Thyroid gland (tissue), 4 donors: Measurements from ENCODE around the gene NUP88. TPM values are rescaled to one million over a fixed set of nuclear protein-coding genes. Genes with fewer than 3 reads are reported as not detected.

Experiments used
- DNase-seq, 2 donors: peaks; one replicate each; pipeline ENCODE4 v3.0.0-alpha.2; 2019
- H3K27ac ChIP-seq, 3 donors: fragments of 200-600 bp; sonication (generic); 1 replicate in 2 of 3; 2 replicates in 1 of 3; pipeline ENCODE4 v1.5.1; 2016 to 2019; ENCODE audit warnings: mild to moderate bottlenecking in 1 of 3, moderate library complexity in 1 of 3
- H3K27me3 ChIP-seq: fragments of 200-600 bp; sonication (generic); one replicate; pipeline ENCODE4 v1.5.1; 2019
- H3K36me3 ChIP-seq, 2 donors: fragments of 200-600 bp; sonication (generic); one replicate each; pipeline ENCODE4 v1.5.1; 2016 to 2019
- H3K4me1 ChIP-seq, 2 donors: fragments of 200-600 bp; sonication (generic); one replicate each; pipeline ENCODE4 v1.5.1; 2017 to 2019
- H3K4me3 ChIP-seq, 3 donors: fragments of 200-600 bp; sonication (generic); replicated peaks in 1 of 3; 1 replicate in 2 of 3; 2 replicates in 1 of 3; pipeline ENCODE4 v1.5.1; 2016; ENCODE audit warnings: mild to moderate bottlenecking in 1 of 3
- H3K9me3 ChIP-seq: fragments of 200-600 bp; sonication (generic); one replicate; pipeline ENCODE4 v1.5.1; 2017
- CTCF ChIP-seq, 6 experiments: fragments of 200-600 bp in 3 of 6; fragments of 450-650 bp in 3 of 6; sonication (generic) in 3 of 6; IDR thresholded peaks; one replicate each; pipeline ENCODE4 v1.5.1; 2016 to 2019; ENCODE audit warnings: antibody characterized with exemption in 6 of 6, mild to moderate bottlenecking in 2 of 6, inconsistent platforms in 1 of 6, moderate library complexity in 1 of 6
- POLR2A ChIP-seq, 2 donors: fragments of 450-650 bp; IDR thresholded peaks; one replicate each; pipeline ENCODE4 v1.6.1; 2017; ENCODE audit warnings: antibody characterized with exemption in 2 of 2, mild to moderate bottlenecking in 2 of 2, moderate library complexity in 1 of 2
- WGBS, 2 donors: methylation state at CpG; one replicate each; pipeline ENCODE4 v1.1.5; 2017; 5-methylcytosine and 5-hydroxymethylcytosine counted together
- intact Hi-C: fragments of 100-400 bp; cut with DNase I; formaldehyde crosslinking; loops from one replicate; pipeline ENCODE4 v1.15.1; 2023
- total RNA-seq, 4 donors: library from RNA; depleted of rRNA; stranded (reverse); fragments of >200 nt; gene quantifications; one replicate each; pipeline ENCODE4 v1.2.3, GENCODE V29; 2016

Gene NUP88
- total RNA-seq, 4 donors from 2014 or later: 84.8 to 158 (median 134) TPM

DNA sequence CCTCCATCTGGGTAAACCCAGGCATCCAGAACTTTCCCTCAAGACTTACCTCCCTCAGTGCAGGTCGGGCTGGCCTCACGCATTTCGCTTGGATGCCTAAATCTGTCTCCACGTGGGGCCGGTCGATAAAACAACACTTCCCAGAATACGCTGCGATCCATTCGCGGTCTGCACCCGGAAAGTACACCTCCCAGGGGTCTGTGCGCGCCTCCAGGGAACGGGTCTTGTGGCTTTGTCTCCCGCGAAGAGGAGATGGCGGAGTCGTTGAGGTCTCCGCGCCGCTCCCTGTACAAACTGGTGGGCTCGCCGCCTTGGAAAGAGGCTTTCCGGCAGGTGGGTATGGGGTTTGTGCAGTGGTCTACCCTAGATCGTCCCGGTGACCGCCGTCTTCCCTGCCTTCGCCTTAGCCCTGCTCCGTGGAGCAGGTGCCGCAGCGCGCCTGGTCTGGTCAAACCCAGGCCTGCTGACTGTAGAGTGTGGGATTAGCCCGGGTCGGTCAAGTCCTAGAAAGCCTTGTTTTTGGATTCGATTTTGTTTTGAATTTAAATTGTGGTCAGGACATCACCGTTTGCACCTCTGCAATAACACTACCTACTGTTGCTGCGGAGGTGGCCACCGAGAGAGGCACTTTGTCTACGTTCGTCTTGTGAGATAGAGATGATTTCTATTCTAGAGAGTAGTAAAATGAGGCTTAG lies 644 bp upstream of the NUP88 start, which contains the start of gene RPAIN:
TSS of gene RPAIN (plus strand) at position 224 of the 695 bp plus-strand sequence. CDS start at position 253, 29 bp downstream.
- no peaks in the 10 kb centered on the region for H3K27me3 ChIP-seq
- intact Hi-C loops: no loop called here
- H3K27ac ChIP-seq: peak within 1 kb of the TSS; percentile 94 to 96 (median 95)
- WGBS, 2 donors: 0 to 1% methylated on average over 28 to 31 of the region's 41 CpGs
- peaks cover 14 to 20% of the 10 kb centered on the region in 2 donors for H3K36me3 ChIP-seq
- H3K4me3 ChIP-seq: peak within 1 kb of the TSS; percentile 50 to 91 (median 71)
- no peaks in the 10 kb centered on the region for H3K9me3 ChIP-seq
- peak in 1 of 6 experiments; percentile 24 for TF ChIP-seq CTCF (IDR thresholded peaks at IDR 0.05)
- peak; percentile 8 to 59 for TF ChIP-seq POLR2A (IDR thresholded peaks at IDR 0.05)
- DNase-seq: peak; percentile 90 to 92
- H3K4me1 ChIP-seq: peaks cover 21 to 31% of the 10 kb centered on the region in 2 donors

DNA sequence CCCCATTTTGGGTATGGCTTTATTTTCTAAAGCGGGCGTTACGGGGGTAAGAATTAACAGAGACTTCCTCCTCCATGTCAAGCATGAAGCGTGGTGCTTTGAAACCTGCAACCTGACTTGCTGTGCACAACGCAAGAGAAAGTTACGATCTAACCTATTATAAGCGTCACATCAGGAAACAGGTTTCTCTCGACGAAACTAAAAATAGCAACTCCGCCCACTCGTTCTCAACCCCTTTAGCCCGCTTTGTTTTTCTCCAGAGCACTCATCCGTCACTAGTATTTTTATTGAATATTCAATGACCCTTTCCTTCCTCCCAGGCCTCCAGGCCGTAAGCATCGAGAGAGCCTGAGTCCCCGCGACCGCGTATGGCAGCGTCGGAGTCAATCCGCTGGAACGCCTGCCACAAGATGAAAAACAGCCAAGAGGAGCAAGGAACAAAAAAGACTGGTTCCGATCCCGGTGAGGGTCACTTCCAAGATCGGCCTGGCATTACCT lies 555 bp downstream of the NUP88 start:
- DNase-seq: peak; percentile 80
- Histone ChIP-seq H3K4me3 (peak overlapping the region; percentile 50 to 91 (median 71)), H3K27ac (peak overlapping the region; percentile 94 to 96 (median 95)), H3K9me3 (no peaks in the 10 kb centered on the region), H3K4me1 (peaks cover 21 to 31% of the 10 kb centered on the region in 2 donors), H3K36me3 (peaks cover 17 to 21% of the 10 kb centered on the region in 2 donors), H3K27me3 (no peaks in the 10 kb centered on the region)
- intact Hi-C loops: no loop called here
- WGBS, 2 donors: 0 to 1% methylated on average over 23 to 25 of the region's 26 CpGs
- no peak for TF ChIP-seq CTCF (IDR thresholded peaks at IDR 0.05)
- peak in 1 of 2 donors; percentile 33 for TF ChIP-seq POLR2A (IDR thresholded peaks at IDR 0.05)

DNA sequence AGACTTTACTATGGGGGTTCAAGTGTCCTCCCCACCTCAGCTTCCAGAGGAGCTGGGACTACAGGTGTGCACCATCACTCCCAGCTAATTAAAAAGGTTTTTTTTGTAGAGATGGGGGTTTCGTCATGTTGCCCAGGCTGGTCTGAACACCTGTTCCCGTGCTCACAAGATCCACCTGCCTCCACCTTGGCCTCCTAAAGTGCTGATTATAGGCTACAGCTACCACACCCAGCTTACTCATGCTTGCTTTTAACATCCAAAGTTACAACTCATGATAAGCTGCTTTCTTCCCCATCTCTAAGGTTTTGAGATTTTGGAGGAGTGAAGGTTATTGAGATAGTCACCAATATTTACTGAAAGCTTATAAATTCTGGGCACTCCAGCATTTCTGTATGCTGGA lies 2.6 kb downstream of the NUP88 start:
- no peaks in the 10 kb centered on the region for H3K27me3 ChIP-seq
- no peak overlapping the region for H3K27ac ChIP-seq
- no peak for DNase-seq
- peaks cover 21 to 31% of the 10 kb centered on the region in 2 donors for H3K4me1 ChIP-seq
- TF ChIP-seq POLR2A (IDR thresholded peaks at IDR 0.05) (no peak), CTCF (IDR thresholded peaks at IDR 0.05) (no peak)
- no peak overlapping the region for H3K4me3 ChIP-seq
- intact Hi-C loops: no loop called here
- 88 to 97% methylated on average over 2 of the region's 2 CpGs for WGBS, 2 donors
- H3K36me3 ChIP-seq: peaks cover 26 to 27% of the 10 kb centered on the region in 2 donors
- H3K9me3 ChIP-seq: no peaks in the 10 kb centered on the region

DNA sequence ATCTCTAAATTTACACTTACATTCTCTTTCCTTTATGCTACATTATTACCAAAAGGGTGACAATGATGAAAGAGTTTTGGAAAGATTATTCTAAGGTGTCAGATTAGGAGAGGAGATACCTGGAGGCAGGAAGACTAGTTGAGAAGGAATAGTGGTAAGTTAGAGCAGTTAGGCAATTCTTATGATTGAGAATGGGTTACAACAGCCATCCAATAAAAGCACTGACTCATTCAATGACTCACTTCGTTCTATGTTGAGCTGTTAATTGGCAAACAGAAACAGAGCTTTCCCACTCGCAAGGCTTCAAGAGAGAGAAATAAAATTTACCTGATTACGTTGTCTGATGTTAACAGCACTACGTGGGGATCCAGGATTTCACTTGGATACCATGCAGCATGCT lies 5.8 kb downstream of the NUP88 start:
- intact Hi-C loops: no loop called here
- no peaks in the 10 kb centered on the region for H3K27me3 ChIP-seq
- DNase-seq: no peak
- WGBS, 2 donors: 81 to 88% methylated on average over 4 of the region's 4 CpGs
- no peak overlapping the region for H3K4me3 ChIP-seq
- peaks cover 12 to 22% of the 10 kb centered on the region in 2 donors for H3K4me1 ChIP-seq
- no peaks in the 10 kb centered on the region for H3K9me3 ChIP-seq
- TF ChIP-seq CTCF (IDR thresholded peaks at IDR 0.05) (no peak), POLR2A (IDR thresholded peaks at IDR 0.05) (no peak)
- peaks cover 44 to 46% of the 10 kb centered on the region in 2 donors for H3K36me3 ChIP-seq
- no peak overlapping the region for H3K27ac ChIP-seq
